Kidney glomerular epithelial cell (primary cell): ENCODE results near the gene PMAIP1.
A peak's percentile ranks its signal among the peaks of the same experiment; 100 is the strongest.
"Not testable (repeated sequence)": the region's sequence is repeated elsewhere in the genome, so short reads cannot be mapped to it uniquely, and the experiment has no call there.

Experiments used
- DNase-seq: peaks from one replicate; lab custom pipeline; 2025; lab: John Stamatoyannopoulos, UW

The PMAIP1 gene

DNA sequence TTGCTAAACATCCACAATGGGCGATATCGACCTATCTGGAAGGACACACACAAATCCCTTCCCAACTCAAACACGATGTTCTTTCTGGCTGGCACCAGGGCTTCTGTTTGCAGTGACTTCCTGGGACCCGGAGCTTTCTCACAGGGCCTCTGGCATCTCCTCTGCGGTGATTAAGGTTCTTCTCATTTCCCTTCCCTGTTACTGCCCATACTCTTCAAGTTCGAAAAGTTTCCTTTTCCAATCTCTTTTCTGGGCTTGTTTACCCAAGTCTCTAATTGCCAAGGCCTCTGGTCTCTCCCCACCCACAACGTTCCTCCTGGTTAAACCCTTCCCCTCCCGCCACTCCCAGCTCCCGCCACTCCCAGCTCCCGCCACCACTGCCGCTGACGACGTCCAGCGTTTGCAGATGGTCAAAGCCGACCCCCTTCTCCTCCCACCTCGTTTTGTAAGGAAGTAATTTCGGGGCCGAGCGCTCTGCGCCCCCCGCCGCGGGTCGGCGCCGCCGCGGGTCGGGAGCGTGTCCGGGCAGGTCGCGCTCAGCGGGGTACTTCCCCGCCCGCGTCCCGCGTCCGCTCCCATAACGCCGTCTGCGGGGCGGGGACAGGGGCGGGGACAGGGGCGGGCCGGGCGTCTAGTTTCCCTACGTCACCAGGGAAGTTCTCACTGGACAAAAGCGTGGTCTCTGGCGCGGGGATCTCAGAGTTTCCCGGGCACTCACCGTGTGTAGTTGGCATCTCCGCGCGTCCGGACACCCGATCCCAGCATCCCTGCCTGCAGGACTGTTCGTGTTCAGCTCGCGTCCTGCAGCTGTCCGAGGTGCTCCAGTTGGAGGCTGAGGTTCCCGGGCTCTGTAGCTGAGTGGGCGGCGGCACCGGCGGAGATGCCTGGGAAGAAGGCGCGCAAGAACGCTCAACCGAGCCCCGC, at the start of gene PMAIP1:
Gene PMAIP1, plus strand, starts transcription at position 699 of the 924 bp plus-strand sequence. Its CDS starts 182 bp downstream, at position 881.
- peak; percentile 87 for DNase-seq

GRCh38 chr18:59851784-59852399, 47.9 kb upstream of the PMAIP1 start:
- DNase-seq, result no peak

DNA sequence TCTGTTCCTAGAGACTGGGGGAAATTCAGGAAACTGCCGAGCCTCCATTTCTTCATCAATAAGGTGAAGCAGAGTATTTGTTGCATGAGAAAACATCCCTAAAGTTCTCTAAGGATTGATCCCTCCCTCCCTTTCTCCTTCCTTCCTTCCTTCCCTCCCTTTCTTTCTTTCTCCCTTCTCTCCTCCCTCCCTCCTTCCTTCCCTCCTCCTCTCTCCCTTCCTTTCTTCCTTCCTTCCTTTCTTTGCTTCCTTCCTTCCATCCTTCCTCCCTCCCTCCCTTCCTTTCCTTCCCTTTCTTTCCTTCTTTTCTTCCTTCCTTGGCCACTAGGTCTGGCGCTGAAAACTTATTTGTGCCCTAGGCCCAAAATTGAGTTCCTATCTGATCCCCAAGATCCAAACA, 47.2 kb upstream of the PMAIP1 start:
- DNase-seq, result no peak

DNA sequence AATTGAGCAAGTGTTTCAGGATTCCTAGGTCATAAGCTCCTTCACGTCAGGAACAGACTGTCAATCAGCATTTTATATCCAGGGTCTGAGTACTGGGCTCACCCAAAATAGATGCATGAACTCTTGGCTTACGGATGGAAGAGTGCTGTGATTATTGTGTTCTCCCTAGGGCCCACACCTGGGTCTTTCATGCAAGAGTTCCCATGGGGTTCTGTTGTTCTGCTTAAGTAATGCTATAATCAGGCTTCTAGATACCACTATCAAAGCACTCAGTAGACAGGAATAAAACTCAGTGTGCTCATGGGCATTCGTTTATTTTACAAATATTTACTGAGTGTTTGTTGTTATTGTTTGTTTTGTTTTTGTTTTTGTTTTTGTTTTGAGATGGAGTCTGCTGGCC, 46.4 kb upstream of the PMAIP1 start:
- DNase-seq, result no peak

DNA sequence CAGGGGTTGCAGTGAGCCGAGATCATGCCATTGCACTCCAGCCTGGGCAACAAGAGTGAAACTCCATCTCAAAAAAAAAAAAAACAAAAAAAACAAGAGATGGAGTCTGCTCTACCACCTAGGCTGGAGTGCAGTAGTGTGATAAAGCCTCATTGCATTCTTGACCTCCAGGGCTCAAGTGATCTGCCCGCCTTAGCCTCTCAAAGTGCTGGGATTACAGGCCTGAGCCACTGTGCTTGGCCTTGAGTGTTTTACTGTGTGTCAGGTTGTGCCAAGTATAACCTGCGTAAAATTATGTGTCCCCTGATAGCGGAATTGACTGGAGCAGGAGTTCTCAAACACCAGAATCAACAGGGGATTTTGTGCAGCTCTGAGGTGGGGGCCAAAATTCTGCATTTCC, 45.8 kb upstream of the PMAIP1 start:
- not testable (repeated sequence) for DNase-seq

DNA sequence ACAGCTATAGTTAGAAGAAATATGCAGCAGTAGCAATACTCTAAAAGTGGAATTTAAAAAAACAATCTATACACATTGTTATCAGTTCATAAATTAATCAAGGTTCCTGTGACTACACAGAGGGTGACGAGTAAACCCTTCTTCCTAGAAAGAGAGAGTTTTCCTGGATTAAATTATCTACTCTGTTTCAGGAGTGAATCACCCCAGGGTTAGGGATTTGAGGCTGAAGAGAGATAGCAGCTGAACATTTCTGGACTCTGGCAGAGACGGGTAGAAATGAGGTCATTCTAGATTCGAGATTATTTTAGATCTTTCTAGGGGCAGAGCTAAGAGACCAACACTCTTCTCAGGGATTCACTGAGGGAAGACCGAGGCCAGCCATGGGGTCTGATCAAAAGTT, 38.8 kb upstream of the PMAIP1 start:
- no peak for DNase-seq

DNA sequence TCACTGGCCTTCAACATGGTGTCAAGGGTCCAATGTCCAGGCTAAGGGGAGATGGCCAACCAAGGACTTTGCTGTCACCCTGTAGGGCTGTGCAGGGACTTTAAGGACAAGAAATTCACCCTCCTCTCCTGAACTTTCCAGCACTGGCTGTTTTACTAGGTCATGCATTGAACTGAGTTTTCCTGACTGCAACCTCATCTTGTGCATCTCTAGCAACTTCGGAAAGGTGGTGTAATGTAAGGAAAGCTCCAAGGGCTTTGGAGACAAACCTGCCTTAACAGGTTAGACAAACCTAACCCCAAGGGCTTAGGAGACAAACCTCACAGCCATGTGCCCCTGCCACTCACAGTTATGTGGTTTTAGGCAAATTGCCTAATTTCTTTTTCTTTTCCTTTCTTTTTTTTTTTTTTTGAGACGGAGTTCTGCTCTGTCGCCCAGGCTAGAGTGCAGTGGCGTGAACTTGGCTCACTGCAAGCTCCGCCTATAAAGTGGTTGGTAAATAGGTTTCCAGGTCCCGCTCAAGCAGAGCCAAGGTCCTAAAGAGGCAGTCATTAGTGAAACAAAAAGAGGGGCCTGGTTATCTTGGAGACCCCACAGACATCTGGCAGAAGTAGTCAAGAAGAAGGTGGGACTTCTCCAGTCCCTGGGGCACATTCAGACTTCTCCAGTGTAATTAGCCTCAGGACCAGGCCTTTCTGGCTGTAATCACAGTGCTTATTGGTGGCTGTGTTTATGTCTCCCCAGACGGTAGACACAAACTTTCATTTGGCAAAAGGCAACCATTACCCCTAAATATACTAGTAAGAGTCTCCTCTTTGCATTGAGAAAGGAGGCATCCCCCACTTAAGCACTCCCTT, 37.6 kb upstream of the PMAIP1 start:
- DNase-seq, result no peak

DNA sequence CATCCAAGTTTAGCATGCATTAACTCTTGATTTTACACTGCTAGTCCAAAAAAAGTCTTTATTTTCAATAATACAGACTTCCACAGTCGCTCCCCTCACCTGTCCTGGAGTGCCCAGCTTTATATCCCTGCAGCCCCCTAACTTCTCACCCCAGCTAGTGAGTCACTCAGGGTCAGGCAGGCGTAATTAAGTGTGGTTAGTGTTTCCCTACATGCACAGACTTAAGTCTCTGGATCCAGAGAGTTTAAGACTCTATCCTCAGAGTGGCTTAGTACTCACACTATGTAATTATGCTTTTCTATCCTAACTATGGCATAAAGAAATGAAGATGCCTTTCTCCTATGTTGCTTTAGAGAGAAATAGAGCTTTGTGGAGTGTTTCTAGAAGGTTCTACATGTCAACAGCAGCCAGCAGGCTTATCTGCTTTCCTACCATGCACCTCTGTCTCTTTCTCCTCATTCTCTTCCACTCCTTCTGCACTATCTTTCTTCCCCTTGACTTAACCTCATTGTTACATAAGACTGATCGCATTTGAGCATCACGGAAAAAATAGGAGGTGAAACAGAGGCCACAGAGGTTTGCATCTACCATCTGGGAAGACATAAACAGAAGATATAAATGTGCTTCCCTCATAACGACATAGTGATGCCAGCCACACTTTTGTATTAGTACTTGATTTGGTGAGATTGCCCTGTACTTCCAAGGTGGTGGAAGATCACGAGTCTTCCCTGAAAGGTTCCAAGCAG, 34.4 kb upstream of the PMAIP1 start:
- DNase-seq, result no peak

- DNase-seq, result no peak
These were observed 33.1 kb upstream of the PMAIP1 start for GRCh38 chr18:59866551-59867269.

GRCh38 chr18:59867337-59868104, 32.3 kb upstream of the PMAIP1 start:
- no peak for DNase-seq

DNA sequence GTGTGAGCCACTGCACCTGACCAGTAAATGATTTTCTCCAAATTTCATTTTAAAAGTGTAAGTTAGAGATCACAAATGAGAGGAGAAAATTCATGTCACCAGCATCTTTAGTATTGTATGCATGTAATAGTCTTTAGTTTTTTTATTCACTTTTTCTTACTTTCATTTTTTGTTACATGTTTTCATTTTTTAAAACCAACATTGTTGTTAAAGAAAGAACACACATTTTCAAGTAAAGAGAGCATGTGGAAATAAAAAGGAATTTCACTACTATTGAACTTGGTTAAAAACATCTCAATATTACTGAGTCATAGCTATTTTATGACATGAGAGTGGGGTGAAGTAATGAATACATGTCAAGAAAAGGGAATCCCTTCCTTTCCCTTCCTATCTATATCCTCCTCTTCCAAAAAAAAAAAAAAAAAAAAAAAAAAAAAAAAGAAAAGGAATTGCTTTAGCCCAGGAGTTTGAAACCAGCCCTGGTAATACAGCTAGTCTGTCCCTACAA, 29.1 kb upstream of the PMAIP1 start:
- DNase-seq, result no peak

DNA sequence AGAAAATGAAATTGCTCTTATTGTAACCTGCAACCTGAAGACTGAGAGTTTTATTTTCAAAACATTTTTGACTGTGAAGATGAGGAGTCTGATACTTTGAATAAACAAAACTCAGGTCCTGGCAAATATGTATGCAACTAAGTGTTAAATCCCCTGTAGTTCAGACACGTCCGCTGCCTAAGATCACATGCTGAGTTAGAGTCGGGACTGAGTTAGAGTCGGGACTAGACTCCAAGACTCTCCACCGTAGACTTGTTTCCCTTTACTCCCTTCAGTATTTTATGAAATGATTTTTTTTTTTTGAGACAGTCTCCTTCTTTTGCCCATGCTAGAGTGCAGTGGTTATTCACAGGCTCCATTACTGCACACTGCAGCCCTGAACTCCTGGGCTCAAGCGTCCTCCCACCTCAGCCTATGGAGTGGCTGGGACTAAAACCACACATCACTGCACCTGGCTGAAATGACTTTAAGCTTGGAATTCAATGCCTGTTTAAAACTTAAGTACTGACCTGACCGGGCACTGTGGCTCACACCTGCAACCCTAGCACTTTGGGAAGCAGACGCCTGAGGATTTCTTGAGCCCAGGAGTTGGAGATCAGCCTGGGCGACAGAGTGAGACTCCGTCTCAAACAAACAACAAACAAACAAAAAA, 28.0 kb upstream of the PMAIP1 start:
- DNase-seq, result no peak

- DNase-seq, result no peak
These were observed 26.2 kb upstream of the PMAIP1 start for GRCh38 chr18:59873641-59874040.

- peak; percentile 91 for DNase-seq
These were observed 25.6 kb upstream of the PMAIP1 start for GRCh38 chr18:59874166-59874565.

- no peak for DNase-seq
These were observed 23.5 kb upstream of the PMAIP1 start for GRCh38 chr18:59876310-59876626.

GRCh38 chr18:59877361-59877760, 22.4 kb upstream of the PMAIP1 start:
- no peak for DNase-seq

- DNase-seq, result no peak
These were observed 21.2 kb upstream of the PMAIP1 start for GRCh38 chr18:59878644-59879043.

DNA sequence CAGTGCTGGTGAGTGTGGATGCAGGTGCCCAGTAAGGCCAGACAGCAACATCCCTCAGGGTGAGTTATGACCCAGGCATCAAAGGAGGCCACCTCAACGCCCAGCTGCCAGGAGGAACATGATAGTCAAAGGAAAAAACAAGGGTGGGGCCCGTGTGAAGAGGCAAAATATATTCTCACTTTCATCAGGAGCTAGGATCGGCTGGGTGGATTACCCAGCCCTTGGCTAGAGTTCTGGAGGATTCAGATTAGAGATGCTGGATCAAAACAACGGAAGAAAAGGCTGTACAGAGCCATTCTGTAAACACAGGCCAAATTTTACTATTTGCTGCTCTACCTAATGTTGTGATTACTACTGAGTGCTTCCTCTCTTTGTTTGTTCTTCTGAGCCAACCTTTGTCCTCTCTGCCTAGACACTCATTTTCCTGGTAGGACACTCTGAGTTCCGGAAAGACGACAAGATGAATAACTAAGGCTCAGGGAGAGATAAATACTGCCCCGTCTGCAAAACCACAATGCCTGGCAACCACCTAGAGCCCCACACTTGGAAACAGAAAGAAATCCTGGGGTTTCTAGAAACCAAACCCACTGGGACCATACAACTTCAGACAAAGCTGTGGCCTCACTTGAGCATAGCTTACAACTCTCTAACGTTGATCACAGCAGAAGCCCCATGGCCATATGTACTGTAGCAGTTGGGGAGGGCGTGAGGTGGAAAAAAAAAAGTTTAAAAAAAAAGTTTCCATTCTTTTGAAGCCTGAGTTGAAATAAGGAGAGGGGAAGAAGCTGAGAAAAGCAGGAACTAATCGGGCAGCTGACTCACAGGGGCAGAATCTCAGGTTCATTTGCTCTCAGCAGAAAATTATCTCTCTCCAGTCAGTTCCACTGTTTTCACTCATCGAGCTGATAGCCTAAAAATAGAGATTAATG, 17.8 kb upstream of the PMAIP1 start:
- peak; percentile 61 for DNase-seq

GRCh38 chr18:59884351-59884750, 15.4 kb upstream of the PMAIP1 start:
- no peak for DNase-seq
